HepG2 (cell line): ENCODE measurements around the gene KRTAP4-16.

ENCODE experiments used
- ARNT ChIP-seq: fragments of 450-650 bp; IDR thresholded peaks from 2 replicates; pipeline ENCODE4 v1.6.1; 2017
- ATF2 ChIP-seq: sonication (generic); formaldehyde crosslinking; IDR thresholded peaks from 2 replicates; pipeline ENCODE4 v1.4.0; 2020; ENCODE audit warnings: missing genetic modification reagents
- ATF7-NPFF ChIP-seq: sonication (generic); formaldehyde crosslinking; IDR thresholded peaks from 2 replicates; pipeline ENCODE4 v1.8.1; 2023; ENCODE audit warnings: mild to moderate bottlenecking, low read depth, missing genetic modification reagents, moderate library complexity
- CTCF ChIP-seq: sonication (generic); formaldehyde crosslinking; IDR thresholded peaks from 2 replicates; pipeline ENCODE4 v1.5.0; 2020; ENCODE audit warnings: mild to moderate bottlenecking, missing genetic modification reagents, moderate library complexity
- HMG20A ChIP-seq: IDR thresholded peaks from 2 replicates; pipeline ENCODE4 v1.6.1; 2016; ENCODE audit warnings: borderline replicate concordance
- NR2F6 ChIP-seq, 2 experiments: IDR thresholded peaks; 2 replicates each; pipeline ENCODE4 v1.6.1; 2016; ENCODE audit warnings: antibody characterized with exemption in 1 of 2, mild to moderate bottlenecking in 1 of 2
- TAF1 ChIP-seq: sonication (generic); formaldehyde crosslinking; IDR thresholded peaks from 2 replicates; pipeline ENCODE4 v1.4.0; 2020; ENCODE audit warnings: missing genetic modification reagents
- ZNF10 ChIP-seq: sonication (generic); formaldehyde crosslinking; IDR thresholded peaks from 2 replicates; pipeline ENCODE4 v1.4.0; 2020; ENCODE audit warnings: mild to moderate bottlenecking, low read depth, missing genetic modification reagents, borderline replicate concordance
- ZNF629 ChIP-seq: sonication (generic); formaldehyde crosslinking; conservative IDR thresholded peaks from 2 replicates; pipeline ENCODE4 v1.5.0; 2020; ENCODE audit warnings: missing genetic modification reagents

GRCh38 chr17:41149652-41149985 is 47.6 kb upstream of the KRTAP4-16 start, which contains the start of gene KRTAP4-5:
- TF ChIP-seq ZNF10 (CRISPR knock-in tag), result no peak
- TF ChIP-seq ATF2, result no peak
- no peak for TF ChIP-seq HMG20A (CRISPR knock-in tag)
- TF ChIP-seq ATF7-NPFF (CRISPR knock-in tag), result no peak
- no peak for TF ChIP-seq CTCF (CRISPR knock-in tag)
- no peak for TF ChIP-seq ARNT
- no peak for TF ChIP-seq NR2F6 (IDR thresholded peaks at IDR 0.05)
- TF ChIP-seq NR2F6 (CRISPR knock-in tag; IDR thresholded peaks at IDR 0.05), result no peak
- no peak for TF ChIP-seq TAF1 (CRISPR knock-in tag)
- no peak for TF ChIP-seq ZNF629 (CRISPR knock-in tag)
